H1 (cell line): ENCODE measurements around the gene BAIAP2. TPM values are rescaled to one million over a fixed set of nuclear protein-coding genes. Genes with fewer than 3 reads are reported as not detected.

Experiments used
- CBX5 ChIP-seq: fragments of 300-800, 300-1000 bp; sonication (generic); IDR thresholded peaks from 2 replicates; pipeline ENCODE4 v1.7.1; 2016; ENCODE audit warnings: antibody characterized with exemption, low read length, low read depth
- CBX8 ChIP-seq: fragments of 300-800, 300-1000 bp; sonication (generic); IDR thresholded peaks from 2 replicates; pipeline ENCODE4 v1.7.1; 2016; ENCODE audit warnings: low read depth, low read length, borderline replicate concordance
- EGR1 ChIP-seq: IDR thresholded peaks from 2 replicates; pipeline ENCODE4 v1.6.1; 2011; ENCODE audit warnings: low read depth, low read length, borderline replicate concordance
- GTF2F1 ChIP-seq: IDR thresholded peaks from 2 replicates; pipeline ENCODE4 v1.6.1; 2012; ENCODE audit warnings: low read depth, low read length, improper control_type of control experiment, borderline replicate concordance
- SUZ12 ChIP-seq: fragments of 200-600 bp; sonication (generic); IDR thresholded peaks from 2 replicates; pipeline ENCODE4 v1.6.1; 2012; ENCODE audit warnings: mild to moderate bottlenecking, inconsistent platforms, low read length, moderate library complexity, mixed read lengths
- polyA plus RNA-seq, 7 experiments: library from polyadenylated mRNA; depleted of rRNA in 3 of 7; stranded (reverse) in 5 of 7; unstranded in 2 of 7; fragments of >200 nt in 5 of 7; fragments of 200-250 nt in 2 of 7; gene quantifications; 1 replicate in 5 of 7; 2 replicates in 1 of 7; 4 replicates in 1 of 7; pipeline versions ENCODE4 v1.2.1 to v1.2.3, GENCODE V29; 2011 to 2013; ENCODE audit warnings: missing spikeins in 2 of 7, mixed read lengths in 2 of 7
- total RNA-seq: library from RNA; stranded (reverse); fragmentation: NEBNext Ultra II Directional; extraction: Animal tissue kit (Norgen Biotek cat#: 25700); gene quantifications from 2 replicates; pipeline ENCODE4 v1.2.1, GENCODE V29; 2021
- TF ChIP-seq, protein P1 (sequence below): fragments of 300-600 bp; sonication (generic); IDR thresholded peaks from 2 replicates; pipeline ENCODE4 v1.7.1; 2012; ENCODE audit warnings: low read length, moderate library complexity, mild to moderate bottlenecking, inconsistent platforms; ENCODE audit not compliant: insufficient replicate concordance
- TF ChIP-seq, protein P2 (sequence below): IDR thresholded peaks from 2 replicates; pipeline ENCODE4 v1.6.1; 2012; ENCODE audit warnings: inconsistent platforms

BAIAP2 gene
- total and polyA plus RNA-seq, 2 of the 8 experiments (the other 6 are each of a cell fraction or from before 2014, with no cell fraction given) = 10.0 to 22.8 TPM

DNA sequence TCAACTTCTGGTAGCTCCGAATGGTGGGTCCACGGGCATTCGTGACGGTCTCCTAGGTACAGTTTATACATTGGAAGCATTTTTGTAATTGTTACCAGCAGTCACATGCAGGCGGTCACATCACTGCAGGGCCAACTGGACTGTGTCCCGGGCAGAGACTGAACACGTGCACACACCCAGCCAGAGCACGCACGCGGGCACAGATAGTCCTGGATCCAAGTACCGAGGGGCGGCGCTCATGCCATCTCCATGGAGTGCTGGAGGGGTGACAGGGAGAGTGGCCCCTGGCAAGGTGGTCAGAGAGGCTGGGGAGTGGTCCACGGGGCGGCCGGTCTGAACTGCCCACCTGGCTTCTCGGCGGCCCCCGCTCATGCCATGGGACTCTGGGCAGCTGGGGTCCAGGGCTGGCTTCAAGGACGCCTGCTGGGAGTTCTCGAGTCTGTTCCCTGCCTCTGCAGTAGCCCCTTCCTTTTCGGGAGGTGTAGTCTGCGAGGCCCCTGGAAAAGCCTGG lies 34.2 kb downstream of the BAIAP2 start (continued):
- no peak for TF ChIP-seq SUZ12
- TF ChIP-seq, protein P1, sequence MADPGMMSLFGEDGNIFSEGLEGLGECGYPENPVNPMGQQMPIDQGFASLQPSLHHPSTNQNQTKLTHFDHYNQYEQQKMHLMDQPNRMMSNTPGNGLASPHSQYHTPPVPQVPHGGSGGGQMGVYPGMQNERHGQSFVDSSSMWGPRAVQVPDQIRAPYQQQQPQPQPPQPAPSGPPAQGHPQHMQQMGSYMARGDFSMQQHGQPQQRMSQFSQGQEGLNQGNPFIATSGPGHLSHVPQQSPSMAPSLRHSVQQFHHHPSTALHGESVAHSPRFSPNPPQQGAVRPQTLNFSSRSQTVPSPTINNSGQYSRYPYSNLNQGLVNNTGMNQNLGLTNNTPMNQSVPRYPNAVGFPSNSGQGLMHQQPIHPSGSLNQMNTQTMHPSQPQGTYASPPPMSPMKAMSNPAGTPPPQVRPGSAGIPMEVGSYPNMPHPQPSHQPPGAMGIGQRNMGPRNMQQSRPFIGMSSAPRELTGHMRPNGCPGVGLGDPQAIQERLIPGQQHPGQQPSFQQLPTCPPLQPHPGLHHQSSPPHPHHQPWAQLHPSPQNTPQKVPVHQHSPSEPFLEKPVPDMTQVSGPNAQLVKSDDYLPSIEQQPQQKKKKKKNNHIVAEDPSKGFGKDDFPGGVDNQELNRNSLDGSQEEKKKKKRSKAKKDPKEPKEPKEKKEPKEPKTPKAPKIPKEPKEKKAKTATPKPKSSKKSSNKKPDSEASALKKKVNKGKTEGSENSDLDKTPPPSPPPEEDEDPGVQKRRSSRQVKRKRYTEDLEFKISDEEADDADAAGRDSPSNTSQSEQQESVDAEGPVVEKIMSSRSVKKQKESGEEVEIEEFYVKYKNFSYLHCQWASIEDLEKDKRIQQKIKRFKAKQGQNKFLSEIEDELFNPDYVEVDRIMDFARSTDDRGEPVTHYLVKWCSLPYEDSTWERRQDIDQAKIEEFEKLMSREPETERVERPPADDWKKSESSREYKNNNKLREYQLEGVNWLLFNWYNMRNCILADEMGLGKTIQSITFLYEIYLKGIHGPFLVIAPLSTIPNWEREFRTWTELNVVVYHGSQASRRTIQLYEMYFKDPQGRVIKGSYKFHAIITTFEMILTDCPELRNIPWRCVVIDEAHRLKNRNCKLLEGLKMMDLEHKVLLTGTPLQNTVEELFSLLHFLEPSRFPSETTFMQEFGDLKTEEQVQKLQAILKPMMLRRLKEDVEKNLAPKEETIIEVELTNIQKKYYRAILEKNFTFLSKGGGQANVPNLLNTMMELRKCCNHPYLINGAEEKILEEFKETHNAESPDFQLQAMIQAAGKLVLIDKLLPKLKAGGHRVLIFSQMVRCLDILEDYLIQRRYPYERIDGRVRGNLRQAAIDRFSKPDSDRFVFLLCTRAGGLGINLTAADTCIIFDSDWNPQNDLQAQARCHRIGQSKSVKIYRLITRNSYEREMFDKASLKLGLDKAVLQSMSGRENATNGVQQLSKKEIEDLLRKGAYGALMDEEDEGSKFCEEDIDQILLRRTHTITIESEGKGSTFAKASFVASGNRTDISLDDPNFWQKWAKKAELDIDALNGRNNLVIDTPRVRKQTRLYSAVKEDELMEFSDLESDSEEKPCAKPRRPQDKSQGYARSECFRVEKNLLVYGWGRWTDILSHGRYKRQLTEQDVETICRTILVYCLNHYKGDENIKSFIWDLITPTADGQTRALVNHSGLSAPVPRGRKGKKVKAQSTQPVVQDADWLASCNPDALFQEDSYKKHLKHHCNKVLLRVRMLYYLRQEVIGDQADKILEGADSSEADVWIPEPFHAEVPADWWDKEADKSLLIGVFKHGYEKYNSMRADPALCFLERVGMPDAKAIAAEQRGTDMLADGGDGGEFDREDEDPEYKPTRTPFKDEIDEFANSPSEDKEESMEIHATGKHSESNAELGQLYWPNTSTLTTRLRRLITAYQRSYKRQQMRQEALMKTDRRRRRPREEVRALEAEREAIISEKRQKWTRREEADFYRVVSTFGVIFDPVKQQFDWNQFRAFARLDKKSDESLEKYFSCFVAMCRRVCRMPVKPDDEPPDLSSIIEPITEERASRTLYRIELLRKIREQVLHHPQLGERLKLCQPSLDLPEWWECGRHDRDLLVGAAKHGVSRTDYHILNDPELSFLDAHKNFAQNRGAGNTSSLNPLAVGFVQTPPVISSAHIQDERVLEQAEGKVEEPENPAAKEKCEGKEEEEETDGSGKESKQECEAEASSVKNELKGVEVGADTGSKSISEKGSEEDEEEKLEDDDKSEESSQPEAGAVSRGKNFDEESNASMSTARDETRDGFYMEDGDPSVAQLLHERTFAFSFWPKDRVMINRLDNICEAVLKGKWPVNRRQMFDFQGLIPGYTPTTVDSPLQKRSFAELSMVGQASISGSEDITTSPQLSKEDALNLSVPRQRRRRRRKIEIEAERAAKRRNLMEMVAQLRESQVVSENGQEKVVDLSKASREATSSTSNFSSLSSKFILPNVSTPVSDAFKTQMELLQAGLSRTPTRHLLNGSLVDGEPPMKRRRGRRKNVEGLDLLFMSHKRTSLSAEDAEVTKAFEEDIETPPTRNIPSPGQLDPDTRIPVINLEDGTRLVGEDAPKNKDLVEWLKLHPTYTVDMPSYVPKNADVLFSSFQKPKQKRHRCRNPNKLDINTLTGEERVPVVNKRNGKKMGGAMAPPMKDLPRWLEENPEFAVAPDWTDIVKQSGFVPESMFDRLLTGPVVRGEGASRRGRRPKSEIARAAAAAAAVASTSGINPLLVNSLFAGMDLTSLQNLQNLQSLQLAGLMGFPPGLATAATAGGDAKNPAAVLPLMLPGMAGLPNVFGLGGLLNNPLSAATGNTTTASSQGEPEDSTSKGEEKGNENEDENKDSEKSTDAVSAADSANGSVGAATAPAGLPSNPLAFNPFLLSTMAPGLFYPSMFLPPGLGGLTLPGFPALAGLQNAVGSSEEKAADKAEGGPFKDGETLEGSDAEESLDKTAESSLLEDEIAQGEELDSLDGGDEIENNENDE = no peak
- TF ChIP-seq EGR1 = no peak
- TF ChIP-seq CBX8 = no peak
- TF ChIP-seq, protein P2, sequence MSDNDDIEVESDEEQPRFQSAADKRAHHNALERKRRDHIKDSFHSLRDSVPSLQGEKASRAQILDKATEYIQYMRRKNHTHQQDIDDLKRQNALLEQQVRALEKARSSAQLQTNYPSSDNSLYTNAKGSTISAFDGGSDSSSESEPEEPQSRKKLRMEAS = no peak
- no peak for TF ChIP-seq GTF2F1
- no peak for TF ChIP-seq CBX5
